Stimulated activated CD8-positive, alpha-beta memory T cell treated with anti-CD3 and anti-CD28 coated beads, Interleukin-12 subunit alpha, Interleukin-12 subunit beta, amount 100 ng/mL, for 4 hours (primary cell): Measurements from ENCODE around the gene RPS15.
A peak's percentile ranks its signal among the peaks of the same experiment; 100 is the strongest.
"Not testable (repeated sequence)": the region's sequence is repeated elsewhere in the genome, so short reads cannot be mapped to it uniquely, and the experiment has no call there.

ENCODE experiments used
- DNase-seq: peaks from one replicate; pipeline ENCODE4 v3.0.0-alpha.2; 2020; ENCODE audit warnings: low read depth

Gene RPS15

DNA sequence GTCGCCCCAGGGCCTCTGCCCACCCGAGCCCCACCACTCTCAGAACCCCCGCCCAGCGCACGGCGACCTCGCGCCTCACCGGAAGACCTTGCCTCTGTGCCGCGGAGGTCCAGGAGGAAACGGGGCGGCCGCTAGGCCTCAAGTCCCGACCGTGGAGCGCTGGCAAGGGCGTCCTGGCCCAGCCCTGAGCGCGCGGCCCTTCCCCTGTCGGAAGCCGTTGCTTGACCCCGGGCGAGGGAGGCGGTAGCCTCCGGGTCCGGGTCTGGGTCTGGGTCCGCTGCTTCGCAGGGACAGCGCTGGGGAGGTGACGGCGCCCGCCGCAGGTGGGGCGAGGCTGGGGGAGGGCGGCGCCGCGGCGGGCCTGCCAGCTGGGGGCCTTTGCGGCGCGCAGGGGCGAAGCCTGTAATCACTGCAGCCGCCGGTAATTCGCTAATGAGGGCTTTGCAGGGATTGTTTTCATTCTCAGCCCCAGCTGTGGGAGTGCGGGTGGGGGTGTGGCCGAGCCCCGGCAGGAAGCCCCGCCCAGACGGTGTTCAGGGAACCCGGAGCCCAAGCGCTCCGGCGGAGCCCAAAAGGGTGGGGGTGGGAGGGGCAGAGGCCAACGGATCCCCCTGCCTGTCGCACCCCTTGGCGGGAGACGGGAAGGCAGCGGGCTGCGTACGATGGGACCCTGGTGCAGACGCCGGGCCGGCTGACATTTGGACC lies 32.3 kb downstream of the RPS15 start:
- peak; percentile 53 for DNase-seq

DNA sequence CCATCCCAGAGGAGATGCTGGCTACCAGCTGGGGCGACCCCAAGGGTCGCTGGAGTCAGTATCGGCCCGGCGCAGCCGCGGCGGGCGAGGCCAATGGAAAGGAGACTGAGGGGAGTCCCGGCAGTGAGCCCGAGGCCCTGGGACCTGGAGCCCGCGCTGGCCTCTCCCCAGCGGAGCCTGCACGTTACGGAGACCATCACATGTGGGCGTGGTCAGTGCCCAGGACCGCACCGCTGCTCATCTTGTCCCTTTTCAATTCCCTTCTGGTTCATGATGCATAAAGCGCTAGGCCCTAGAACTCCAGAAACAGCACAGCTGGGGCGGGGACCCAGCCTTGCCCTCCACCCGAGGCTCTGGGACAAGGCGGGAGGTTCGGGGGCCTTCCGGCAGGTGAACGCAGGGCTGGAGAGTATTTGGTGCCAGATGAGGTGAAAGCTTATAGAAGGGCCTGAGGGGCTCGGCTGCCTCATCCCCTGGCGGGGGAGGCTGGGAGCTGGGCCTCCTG lies 32.9 kb downstream of the RPS15 start:
- DNase-seq = no peak

DNA sequence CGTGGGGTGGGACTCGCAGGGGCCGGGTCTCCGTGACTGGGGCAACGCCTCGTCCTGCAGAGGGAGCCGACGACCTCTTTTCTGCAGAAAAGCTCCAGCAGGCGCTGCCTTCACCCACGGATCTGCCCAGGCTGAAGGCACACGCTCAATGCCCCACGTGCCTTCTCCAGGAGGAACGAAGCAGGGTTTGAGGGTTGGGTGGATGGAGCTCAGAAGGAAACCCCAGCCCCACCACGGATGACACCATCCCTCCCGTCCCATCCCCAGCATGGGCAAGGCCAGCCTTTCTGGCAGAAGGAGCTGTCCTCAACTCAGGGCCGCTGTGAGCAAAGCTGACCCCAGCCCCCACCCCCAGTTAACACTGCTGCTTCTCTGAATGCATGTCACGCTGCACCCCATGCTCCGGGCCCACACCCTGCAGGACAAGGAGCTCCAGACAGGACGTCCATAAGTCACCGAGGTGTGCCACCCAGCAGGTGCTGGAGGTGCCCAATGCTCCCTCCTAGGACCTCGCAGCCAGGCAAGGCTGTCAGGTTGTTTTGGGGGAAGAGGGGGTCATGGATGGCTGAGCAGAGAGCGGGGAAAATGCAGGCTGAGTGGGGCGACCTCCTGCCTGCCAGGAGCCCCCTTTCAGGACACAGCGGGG lies 33.4 kb downstream of the RPS15 start:
- no peak for DNase-seq

DNA sequence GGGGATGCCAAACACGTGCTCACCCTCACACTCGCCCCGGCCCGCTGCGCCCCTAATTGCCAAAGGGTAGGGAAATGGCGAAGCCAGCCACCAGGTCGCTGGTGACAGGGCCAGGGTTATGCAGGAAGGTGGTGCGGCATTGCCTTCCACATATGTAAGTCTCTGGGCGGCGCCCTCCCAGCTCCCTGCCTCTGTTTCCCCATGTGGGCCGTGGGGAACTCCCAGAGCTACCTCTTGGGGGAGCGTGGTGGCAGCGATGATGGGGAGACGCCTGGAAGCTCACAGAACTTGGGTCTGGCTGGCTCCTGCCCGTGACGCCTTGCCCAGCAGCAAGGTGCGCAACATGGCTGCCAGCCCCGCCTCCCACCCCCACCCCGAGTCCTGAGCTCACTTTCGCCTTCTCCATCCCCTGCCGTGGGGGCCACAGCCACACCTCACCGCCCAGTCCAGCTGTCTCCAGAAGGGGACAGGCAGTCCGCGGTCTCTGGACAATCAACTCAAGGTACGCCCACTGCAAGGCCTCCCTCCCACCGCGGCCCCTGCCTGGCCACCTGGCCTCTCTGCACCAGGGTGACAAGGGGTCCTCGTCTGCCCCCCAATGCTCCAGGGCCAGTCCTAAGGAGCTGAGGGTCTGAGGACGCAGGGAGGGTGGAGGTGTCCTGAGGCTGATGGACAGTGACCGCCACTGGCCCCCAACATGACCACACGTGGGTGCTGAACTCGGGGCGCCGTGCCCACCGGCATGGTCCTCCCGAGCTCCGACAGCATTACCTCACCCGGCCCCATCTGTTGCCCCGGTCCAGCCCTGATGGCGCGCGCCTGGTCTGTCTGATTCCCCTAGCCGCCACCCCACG lies 34.3 kb downstream of the RPS15 start:
- no peak for DNase-seq

DNA sequence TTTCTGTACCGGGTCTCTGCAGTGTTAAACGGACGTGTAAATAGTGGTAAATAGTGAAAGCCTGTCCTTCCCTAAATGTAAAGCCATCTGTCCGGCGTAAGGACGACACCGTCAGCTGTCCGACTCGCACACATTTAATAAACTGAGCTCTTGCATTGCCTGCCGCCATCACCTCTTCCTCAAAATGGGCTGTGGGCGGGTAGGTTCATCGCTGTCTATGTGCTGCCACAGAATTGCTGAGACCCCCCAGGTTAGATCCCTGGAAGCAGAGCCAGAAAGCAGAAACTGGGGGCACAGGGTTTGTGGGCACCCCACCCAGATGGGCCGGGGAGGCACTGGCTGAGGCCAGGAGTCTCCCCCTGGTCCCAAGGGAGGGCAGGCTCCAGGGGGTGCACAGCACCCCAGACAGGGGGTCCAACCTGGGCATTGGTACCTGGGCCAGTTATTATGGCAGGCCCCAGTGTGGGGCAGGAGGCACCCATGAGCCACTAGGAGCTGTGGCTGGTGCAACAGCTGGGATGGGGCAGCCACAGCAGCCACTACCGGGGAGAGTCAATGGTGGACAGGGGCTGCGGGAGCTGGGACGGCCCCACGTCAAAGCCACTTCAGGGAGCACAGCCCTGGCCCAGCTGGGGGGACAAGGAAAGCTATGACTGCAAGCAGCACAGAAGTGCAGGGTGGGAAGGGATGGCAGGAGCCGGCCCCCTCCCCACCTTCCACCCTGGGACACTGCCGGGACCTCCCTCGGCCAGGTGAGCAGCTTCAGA lies 35.1 kb downstream of the RPS15 start:
- DNase-seq = no peak

DNA sequence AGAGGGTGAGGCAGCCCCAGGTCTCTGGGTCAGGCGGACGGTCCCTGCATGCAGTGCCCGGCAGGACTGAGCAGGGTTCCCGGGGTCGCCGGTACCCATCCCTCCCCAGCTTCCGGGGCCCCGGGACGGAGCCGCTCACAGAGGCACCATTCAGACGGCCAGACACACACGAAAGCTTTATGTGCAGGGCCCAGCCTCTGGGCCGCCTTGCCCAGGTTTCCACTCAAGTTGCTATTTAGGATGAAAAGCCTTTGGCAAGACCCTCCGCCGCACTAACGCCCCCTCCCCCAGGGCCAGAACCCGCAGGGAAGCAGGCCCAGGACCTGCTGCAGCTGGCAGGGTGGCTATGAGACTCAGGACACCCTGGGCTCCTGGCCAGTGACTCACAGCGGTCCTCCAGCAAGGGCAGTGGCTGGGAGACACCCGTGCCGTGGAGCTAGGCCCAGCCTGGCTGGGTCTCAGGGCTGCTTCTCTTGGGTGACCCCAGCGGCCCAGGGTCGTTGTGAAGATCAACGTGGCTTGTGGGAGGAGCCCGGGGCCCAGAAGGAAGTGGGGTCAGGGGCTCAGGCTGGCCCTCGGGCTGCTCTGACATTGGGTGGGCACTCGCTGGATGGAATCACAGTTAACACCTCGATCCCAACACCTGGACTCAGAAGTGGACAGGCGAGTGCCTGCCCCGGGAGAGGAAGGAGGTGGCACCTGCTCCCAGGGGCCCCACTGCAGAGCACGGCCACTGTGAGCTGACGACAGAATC lies 36.0 kb downstream of the RPS15 start:
- DNase-seq = no peak

DNA sequence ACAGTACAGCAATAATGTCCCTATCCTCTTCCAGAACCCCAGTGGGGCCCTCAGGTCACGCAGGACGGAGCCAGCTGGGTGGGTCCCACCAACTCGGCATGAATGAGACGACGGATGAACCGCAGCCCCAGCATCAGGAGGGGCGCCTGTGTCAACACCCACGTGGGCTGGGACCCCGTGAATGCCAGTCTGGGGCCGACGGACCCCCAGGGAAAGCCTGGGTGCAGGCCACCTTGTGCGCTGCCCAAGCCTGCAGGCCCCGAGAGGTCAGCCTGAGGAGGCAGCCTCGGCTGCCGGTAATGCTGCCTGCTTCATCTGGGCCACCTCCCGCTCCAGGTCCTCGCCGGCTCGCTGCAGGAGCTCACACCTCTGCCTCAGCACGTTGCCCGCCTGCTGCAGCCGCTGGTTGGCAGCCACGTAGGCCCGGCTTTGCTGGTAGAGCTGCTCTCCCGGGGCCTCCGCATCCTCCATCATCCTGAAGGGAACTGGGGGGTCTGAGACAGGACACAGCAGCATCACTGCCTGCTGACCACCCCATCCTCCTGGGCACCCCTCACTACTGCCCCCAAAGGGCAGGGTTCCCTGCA lies 36.7 kb downstream of the RPS15 start:
- DNase-seq = no peak

DNA sequence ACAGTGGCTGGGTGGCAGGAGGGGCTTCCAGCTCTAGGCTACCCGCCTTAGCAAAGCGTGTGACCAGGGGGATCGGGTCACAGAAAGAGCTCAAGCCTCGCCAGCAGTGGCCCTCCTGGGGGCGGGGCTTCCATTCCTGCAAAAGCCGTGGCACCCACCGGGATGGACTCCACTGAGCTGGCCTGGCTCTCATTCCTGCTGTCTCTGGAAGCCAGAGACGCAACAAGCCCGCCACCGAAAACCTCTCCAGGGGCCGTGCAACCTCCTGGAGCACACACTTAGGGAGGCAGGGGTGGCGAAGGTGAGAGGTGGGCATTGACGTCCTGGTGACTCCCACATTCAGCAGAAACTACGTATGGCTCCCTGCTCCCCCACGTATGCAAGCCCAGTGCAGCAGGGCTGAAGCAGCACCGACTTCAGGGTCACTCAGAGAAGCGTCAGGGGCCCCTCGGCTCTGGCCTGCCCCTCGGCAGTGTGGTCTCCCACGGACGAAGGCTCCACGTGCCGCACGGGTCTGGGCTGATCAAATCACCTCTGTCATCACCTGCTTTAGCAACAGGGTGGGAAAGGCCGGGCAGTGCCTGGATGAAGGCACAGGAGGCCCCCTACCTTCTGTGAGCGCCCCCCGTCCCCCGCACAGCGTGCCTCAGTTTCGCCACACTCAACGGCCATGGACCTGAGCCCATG lies 37.7 kb downstream of the RPS15 start:
- no peak for DNase-seq

DNA sequence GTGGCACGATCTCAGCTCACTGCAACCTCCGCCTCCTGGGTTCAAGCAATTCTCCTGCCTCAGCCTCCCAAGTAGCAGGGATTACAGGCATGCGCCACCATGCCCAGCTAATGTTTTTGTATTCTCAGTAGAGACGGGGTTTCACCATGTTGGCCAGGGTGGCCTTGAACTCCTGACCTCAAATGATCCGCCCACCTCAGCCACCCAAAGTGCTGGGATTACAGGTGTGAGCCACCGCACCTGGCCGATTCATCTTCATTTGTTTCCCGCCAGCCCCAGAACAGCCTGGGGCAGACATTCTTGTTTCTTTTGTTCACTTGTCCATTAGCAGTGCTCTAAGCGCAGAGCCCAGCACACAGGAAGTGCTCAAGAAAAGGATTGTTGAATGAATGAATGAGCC lies 38.9 kb downstream of the RPS15 start:
- DNase-seq = not testable (repeated sequence)

DNA sequence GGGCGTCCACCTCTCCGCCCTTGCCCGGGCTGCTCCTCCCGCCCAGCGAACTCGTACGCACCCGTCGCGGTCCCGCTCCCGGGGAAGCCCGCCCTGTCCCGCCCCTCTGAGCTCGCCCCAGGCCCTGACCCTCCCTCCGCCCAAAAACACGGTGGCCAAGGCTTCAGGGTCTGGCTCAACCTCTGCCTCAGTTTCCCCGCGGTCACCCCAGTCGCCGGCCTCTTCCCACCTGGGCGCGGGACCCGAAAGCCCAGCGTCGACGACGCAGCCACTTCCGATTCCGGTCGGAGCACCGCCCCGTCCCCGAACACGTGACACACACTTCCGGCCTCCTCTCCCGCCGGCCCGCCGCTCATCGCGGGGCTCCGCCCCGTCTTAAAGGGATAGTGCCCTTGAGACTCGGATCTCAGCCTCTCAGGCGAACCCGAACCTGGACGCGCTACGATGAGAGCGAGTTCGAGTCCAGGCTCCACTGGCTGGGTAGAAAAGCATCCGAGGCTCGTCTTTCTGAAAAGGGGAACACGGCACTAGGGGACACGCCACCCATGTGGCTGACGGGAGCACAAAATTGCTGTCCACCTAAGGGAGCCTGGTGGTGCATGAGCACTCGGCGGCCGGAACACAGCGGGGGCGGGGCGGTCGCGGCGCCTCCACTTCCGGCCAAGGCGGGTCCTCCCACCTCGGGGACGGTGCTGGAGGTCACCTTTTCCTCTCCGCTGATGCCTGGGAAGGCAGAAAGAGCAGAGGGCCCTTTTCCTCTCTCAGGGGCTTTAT lies 40.9 kb downstream of the RPS15 start, which contains the start of gene C19orf25:
C19orf25 (minus strand) TSS at position 282 of the 774 bp plus-strand sequence. CDS start 312 bp downstream, outside the sequence.
- DNase-seq = peak; percentile 82

DNA sequence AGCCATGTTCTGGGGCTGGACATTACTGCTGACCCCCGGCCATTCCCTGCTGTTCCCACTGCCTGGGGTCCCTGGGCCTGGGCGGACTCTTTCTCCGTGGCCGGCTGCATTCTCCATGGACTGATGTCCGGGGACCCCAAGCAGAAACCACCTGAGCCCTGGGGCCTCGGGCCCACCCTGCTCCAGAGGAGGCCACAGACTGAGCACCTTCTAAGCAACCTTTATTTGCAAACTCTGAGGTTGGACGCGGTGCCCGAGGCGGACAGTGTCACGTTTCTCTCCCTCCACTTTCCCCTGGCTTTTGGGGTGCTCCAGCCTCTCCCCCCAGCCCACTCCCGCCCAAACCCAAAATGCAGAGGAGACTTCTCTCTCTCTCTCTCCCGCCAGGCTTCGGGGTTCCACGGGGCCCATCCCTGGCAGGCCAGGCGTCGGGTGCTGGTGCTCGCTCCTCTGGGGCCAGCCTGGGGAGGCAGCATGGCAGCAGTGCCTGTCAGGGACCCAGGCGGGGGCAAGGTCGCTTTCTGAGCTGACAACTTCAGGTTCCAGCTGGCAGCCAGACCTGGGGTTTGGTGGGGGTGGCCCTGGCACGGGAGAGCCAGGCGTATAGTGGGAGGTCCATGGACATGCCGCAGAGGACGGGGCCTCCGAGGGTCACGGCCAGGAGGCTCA lies 43.2 kb downstream of the RPS15 start:
- DNase-seq = no peak

DNA sequence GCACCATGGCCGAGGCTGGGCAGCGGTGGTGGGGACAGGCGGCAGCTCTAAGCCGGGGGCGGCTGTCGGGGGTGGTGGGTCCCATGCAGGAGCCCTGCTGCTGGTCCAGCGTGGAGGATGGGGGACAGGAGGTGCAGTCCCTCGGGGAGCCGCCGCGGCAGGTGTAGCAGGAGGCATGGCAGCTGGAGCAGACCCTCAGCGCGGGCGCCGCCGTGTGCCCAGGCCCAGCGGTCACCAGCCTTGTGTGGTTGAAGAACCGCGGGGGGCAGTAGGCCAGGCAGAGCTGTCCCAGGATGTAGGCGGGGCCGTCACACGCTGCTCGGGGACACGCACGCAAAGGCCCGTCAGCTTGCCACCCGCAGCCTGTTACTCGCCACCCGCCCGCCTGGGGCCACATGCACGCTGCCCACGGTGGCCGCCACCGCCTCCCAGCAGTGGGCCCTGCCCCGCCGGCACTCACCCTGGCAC lies 43.7 kb downstream of the RPS15 start:
- DNase-seq = no peak

DNA sequence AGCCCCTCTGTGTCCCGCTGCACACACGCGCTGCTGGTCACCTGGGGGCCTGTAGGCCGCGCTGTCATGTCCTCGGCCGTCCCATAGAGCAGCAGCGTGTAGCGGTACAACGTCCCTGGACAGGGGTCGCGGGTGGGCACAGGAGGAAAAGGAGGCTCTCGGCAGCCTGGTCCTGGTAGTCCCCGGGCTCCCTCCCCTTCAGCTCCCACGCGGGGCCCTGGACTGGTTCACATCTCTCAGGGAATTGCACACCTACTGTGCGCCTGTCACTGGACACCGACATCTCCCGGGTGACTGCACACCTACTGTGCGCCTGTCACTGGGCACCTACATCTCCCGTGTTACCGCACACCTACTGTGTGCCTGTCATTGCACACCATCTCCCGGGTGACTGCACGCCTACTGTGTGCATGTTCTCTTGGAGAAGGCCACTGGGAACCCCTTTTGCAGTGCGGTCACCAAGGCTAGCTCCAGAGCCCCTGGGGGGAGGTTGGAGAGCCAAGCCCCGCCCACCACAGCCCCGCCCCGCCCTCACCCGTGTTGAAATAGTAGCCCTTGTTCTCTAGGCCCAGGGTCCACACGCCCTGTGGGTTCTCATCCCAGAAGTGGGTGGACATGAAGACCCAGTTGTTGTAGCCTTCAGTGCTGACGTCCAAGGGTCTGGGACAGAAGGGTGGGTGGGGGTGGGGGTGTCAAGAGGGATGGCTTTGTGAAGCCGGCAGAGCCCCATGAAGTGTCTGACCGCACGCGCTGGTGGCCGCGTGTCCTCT lies 44.4 kb downstream of the RPS15 start:
- no peak for DNase-seq

DNA sequence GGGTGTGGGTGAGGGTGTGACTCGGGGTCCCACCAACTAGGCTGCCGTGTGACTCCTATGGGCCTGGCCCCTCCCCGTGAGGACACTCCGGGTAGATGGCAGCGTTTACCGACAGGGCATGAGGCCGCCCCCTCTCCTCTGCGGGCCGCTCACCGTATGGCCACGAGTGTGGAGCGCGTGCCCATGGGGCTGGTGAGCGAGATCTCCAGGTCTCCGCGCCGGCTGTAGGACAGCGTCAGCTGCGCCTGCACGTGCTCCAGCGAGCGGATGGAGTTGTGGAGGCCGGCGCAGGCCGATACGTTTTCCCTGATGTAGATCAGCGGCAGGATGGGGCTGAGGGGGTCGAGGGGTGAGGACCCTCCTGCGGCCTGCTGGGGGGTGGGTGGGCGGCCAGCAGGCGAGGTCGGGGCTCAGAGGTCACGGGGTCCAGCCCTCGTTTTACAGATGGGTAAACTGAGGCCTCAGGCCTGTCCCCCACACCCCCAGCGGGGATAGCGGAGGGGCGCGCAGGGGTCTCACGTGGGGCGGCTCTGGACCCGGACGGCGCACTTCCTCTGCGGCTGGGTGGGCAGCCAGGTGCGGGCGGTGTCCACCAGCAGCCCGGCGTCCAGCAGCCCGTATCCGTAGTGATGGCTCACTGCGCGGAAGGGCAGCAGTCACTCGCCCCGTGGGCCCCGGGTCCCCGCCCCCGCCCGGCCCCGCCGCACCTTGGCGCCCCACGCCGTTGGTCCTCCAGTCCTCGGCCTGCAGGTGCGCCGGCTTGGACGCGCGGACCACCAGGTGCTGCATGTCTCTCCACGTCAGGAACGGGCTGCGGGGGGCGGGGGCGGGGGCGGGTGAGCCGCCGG lies 45.2 kb downstream of the RPS15 start:
- DNase-seq = no peak

DNA sequence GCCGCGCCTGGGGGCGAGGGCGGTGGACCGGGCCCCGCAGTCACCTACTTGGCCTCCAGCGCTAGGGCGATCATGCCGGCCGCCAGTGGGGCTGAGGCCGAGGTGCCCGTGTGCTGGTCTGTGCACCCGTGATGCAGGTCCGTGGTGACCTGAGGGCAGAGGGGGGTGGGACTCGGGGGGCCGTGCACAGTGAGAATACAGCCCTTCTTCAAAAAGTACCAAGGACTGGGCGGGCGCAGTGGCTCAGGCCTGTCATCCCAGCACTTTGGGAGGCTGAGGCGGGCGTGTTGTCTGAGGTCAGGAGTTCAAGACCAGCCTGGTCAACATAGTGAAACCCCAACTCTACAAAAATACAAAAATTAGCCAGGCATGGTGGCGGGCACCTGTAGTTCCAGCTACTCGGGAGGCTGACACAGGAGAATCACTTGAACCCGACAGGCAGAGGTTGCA lies 45.8 kb downstream of the RPS15 start:
- no peak for DNase-seq

DNA sequence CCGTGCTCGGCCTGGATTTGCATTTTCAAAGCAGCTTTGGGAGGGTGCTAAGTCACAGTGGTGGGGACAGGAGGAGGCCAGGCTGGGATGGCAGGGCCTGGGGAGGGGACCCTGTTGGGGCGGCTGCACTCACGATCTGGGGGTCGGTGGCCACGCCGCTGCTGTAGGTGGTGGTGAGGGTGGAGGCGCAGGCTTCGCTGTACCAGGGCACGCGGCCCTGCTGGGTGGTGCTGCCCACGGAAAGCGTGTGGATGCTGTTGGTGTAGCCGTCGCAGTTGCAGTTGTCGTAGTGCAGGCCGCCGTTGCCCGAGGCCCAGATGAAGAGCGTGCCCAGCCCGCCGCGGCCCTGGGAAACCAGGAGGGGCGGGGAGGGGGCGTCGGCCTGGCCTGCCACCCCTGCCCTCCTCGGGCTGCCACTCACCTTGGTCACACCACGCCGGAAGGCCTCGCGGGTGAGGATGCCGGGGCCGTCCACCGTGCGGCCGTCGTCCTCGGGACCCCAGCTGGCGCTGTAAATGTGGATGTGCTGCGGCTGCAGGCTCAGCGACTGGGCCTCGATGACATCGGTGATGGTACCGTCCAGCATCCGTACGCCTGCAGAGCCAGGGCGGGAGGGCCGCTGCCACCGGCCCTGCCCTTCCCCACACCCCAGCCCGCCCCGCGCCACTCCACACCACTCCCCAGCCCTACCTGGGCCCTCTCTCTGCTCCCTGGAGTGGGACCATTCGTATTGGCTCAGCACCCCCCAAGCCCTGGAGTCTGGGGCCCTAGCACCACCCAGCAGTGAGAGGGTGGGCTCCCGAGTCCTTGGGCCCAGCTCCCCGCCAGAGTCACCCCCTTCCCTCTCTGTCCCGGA lies 48.8 kb downstream of the RPS15 start:
- DNase-seq = no peak
